ENCODE data around the gene ADGRL2.

GRCh38 chr1:81976539-81976938, 175.8 kb downstream of the ADGRL2 start:
- no peak for TF ChIP-seq CTCF (conservative IDR thresholded peaks at IDR 0.05)
- no peak for TF ChIP-seq EZH2 (IDR thresholded peaks at IDR 0.05; ENCODE audit: low read depth)
